Hypothalamus (tissue), 51 donors: Measurements from ENCODE around the gene TERT.
"Not testable (repeated sequence)": the region's sequence is repeated elsewhere in the genome, so short reads cannot be mapped to it uniquely, and the experiment has no call there.

Source experiments
- DNase-seq, 51 donors: peaks; one replicate each; lab custom pipeline; 2025; lab: John Stamatoyannopoulos, UW

The TERT gene

DNA sequence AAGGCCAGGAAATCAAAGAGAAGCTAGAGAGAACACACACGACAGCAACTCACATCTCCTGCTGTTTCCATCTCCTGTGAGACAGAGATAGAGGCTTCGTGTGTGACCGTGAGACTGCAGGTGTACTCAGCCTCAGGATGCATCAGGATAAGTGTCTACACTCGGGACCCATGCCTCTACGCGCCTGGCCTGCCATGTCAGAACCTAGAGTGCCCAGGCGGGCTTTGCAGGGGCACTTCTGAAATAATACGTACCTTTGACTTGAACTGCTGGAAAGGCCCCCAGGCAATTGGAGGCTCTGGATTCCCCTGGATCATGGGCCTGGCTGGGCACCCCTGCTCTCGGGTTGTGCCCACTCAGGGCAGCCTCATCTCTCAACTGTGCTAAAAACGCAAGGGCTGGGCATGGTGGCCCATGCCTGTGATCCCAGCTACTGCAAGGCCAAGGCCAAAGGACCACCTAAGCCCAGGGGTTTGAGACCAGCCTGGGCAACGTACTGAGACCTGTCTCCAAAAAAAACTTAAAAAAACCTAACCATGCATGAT is 37.1 kb upstream of the TERT start:
- no peak for DNase-seq

DNA sequence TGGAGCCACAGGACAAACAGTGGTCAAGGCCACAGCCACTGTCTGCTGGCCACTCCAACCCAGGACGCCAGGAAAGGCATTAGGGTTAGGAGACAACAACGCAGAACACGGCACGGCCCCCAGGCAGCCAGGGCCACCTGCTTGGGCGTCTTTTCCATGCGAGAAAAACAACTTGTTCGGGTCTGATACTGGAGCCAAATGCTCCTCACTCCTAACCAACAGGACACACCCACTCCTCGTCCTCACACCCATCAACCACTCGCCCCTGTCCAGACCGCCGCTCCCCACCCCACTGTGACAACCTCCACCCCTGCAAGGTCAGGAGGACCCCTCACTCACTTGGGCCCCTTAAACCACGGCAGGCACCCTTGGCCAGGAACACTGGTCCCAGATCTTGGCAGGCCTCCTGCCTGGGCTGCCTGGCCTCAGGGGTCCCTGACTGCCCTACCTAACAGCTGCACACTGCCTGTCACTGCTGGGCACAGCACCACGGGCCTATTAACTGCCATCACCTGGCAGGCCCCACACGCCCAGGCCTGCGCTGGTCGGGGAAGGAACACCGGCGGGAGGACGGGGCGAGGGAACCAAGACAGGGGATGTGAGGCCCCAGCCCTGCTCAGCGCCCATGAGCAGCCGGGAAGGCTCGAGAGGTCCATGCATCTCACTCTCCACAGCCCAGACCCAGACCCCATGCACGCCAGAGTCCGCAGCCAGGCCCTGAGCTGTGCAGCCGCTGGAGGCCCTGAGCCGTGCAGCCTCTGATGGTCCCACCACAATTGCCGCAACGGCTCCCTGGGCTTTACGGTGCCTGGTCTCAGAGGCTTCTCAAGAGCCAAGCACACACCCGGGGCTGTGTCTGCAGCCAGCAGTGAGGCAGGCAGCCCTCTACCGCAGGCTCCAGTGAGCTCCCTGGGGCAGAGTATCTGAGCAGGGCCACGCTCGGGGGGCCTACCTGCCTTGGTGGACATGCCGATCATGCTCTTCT is 36.3 kb upstream of the TERT start:
- DNase-seq, result no peak

DNA sequence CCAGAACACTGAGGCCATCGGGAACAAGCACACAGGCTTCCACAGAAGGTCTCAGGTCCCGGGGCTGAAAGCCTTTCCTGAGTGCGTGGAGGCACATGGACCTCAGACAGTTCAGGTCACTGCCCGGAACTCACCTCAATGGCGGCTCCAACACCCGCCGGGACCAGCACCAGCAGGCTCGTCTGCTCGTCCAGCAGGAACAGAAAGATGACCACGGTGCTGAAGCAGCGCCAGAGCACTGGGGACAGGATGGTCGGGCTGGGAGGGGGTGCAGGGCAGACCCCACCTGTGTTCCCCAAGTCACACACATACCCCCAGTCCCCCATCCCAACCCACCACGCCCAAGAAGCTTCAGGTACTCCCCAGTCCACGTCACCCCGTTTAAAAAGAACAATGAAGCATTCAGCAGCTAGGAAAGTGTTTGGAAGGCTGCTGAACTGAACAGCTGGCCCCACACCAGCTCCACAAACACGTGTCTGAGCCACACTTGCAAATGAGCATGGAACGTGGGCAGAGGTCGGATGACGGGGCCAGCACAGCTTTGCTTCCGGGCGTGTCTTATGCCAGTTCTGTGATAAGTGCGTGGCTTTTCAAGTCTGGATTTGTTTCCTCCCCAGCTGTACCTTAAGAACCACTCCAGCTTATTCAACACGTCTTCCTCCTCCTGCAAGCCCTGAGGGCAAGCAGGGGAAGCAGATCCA is 35.4 kb upstream of the TERT start:
- no peak for DNase-seq

DNA sequence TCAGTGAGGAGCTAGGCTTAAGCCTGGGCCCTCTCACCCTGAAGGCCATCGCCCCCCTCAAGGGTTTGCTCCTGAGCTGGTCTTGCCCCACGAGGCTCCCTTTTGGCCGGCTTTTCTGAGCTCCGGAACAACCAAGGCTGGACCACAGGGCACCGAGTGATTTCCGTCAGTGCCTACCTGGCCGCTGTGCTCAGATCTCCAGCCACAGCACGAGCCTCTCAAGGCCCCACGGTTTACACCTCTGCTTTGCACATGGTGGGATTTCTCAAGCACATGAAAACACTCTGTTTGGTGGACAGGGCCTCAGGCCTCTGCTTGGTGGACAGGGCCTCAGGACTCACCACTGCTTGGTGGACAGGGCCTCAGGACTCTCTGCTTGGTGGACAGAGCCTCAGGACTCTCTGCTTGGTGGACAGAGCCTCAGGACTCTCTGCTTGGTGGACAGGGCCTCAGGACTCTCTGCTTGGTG is 34.3 kb upstream of the TERT start:
- DNase-seq, result no peak

DNA sequence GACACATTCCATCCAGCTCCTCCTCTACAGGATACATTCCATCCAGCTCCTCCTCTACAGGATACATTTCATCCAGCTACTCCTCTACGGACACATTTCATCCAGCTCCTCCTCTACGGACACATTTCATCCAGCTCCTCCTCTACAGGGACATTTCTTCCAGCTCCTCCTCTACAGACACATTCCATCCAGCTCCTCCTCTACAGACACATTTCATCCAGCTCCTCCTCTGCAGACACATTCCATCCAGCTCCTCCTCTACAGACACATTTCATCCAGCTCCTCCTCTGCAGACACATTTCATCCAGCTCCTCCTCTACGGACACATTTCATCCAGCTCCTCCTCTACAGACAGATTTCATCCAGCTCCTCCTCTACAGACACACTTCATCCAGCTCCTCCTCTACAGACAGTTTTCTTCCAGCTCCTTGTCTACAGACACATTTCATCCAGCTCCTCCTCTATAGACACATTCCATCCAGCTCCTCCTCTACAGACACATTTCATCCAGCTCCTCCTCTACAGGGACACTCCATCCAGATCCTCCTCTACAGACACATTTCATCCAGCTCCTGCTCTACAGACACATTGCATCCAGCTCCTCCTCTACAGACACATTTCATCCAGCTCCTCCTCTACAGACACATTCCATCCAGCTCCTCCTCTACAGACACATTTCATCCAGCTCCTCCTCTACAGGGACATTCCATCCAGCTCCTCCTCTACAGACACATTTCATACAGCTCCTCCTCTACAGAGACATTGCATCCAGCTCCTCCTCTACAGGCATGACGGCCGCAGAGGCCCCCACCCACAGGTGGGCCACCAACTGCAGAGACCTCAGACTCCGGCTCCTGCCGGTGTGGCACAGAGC is 33.6 kb upstream of the TERT start:
- DNase-seq, result not testable (repeated sequence)

DNA sequence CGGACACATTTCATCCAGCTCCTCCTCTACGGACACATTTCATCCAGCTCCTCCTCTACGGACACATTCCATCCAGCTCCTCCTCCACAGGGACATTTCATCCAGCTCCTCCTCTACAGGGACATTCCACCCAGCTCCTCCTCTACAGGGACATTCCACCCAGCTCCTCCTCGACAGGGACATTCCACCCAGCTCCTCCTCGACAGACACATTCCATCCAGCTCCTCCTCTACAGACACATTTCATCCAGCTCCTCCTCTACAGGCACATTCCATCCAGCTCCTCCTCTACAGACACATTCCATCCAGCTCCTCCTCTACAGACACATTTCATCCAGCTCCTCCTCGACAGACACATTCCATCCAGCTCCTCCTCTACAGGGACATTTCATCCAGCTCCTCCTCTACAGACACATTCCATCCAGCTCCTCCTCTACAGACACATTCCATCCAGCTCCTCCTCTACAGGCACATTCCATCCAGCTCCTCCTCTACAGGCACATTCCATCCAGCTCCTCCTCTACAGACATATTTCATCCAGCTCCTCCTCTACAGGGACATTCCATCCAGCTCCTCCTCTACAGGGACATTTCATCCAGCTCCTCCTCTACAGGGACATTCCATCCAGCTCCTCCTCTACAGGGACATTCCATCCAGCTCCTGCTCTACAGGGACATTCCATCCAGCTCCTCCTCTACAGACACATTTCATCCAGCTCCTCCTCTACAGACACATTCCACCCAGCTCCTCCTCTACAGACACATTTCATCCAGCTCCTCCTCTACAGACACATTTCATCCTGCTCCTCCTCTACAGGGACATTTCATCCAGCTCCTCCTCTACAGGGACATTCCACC is 32.3 kb upstream of the TERT start:
- DNase-seq, result not testable (repeated sequence)

DNA sequence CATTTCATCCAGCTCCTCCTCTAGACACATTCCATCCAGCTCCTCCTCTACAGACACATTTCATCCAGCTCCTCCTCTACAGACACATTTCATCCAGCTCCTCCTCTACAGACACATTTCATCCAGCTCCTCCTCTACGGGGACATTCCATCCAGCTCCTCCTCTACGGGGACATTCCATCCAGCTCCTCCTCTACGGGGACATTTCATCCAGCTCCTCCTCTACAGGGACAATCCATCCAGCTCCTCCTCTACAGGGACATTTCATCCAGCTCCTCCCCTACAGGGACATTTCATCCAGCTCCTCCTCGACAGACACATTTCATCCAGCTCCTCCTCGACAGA is 31.6 kb upstream of the TERT start:
- not testable (repeated sequence) for DNase-seq

DNA sequence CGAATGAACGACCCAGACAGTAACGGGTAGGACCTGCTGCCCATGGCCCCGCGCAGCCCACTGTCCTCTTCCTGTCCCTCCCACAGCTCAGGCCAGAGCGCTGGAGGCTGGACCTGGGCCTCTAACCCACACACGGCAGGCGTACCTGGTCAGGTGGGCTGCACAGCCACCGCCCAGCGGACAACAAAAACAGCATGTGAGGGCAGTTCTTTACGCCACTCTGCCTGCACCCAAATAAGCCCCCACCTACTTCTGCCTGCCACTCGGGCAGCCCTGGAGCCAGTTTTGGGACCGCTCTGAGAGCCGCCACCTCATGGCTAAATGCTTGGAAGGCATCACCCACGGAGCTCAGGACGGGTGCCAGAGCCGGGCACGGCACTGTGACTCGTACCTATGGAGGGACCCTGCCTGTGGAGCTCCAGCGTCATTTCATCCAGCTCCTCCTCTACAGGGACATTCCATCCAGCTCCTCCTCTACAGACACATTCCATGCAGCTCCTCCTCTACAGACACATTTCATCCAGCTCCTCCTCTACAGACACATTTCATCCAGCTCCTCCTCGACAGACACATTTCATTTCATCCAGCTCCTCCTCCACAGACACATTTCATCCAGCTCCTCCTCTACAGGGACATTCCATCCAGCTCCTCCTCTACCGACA is 31.1 kb upstream of the TERT start:
- DNase-seq, result no peak

DNA sequence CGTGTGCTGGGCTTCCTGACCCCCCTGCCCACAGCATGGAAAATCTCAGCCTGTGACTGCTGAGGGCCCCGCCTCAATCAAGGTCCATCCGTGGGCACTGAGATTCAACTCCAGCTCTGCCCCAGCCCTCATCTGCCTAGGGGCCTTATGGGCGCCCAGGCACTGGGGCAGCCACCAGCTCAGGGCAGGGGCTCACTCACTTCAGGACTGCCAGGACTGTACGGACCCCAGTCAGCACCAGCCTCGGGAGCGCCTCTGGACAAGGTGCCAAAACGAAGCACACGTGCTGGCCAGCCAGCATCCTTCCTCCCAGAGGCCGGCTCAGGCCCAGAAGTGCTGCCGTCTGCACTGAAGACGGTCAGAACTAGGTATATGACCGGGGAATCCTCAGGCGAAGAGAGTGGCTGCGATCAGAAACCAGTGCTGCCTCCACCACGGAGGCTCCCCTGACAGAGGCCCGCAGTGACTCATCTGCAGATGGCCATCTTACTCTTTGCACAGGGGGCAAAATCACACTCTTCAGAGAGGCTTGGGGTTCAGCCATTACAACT is 30.4 kb upstream of the TERT start:
- no peak for DNase-seq

DNA sequence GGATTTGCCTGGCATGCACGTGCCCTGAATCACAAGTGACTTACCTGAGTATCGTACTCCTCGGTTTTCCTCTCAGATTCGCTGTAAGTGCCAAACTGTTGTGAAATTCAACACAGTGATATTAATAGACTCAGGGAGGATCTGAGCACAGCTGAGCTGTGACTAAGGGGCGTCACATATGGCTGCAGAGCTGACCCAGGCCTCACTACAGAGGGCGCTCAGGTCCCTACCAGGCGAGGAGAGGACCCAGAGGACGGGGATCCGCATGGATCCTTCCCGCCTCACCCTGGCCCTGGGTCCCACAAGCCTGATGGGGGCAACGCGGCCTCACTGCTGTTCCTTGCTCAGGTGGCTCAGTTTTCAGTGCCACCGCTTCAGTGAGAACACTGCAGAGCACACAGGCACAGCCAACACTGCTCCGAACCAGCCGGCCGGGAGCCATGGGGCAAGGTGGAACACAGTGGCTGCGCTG is 29.9 kb upstream of the TERT start:
- no peak for DNase-seq

DNA sequence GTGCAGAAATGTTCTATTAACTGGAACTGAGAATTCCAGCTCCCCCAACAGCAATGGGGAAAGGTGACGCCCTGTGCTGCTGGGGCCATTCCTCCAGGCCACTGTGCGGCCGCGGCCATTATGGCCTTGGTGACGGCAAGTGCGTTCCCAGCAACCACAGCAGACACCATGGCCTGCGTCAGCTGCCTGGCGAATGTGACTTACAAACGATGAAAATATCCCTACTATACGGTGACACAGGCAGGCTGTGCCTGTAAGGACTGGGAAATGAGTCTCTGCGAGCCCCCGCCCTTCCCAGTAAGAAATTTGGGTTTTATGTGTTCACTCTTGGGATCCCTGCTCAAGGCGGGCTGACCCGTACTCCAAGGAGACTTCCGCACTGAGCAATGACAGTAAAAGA is 29.4 kb upstream of the TERT start:
- no peak for DNase-seq

DNA sequence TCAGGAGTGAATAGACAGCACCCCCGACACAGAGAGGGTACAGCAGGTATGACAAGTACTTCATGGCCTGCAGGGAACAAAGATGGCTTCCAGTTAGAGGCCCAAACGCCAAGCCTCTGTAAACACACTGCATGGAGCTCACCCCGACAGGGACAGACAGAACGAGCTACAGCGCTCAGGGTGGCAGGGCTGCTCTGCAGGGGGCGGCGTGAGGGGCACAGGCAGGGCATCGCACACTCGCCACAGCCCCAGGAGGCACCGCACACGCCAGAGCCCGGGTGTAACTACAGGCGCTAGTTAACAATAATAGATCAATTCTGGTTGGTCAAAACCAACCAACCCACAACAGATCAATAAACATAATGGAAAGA is 28.9 kb upstream of the TERT start:
- no peak for DNase-seq

DNA sequence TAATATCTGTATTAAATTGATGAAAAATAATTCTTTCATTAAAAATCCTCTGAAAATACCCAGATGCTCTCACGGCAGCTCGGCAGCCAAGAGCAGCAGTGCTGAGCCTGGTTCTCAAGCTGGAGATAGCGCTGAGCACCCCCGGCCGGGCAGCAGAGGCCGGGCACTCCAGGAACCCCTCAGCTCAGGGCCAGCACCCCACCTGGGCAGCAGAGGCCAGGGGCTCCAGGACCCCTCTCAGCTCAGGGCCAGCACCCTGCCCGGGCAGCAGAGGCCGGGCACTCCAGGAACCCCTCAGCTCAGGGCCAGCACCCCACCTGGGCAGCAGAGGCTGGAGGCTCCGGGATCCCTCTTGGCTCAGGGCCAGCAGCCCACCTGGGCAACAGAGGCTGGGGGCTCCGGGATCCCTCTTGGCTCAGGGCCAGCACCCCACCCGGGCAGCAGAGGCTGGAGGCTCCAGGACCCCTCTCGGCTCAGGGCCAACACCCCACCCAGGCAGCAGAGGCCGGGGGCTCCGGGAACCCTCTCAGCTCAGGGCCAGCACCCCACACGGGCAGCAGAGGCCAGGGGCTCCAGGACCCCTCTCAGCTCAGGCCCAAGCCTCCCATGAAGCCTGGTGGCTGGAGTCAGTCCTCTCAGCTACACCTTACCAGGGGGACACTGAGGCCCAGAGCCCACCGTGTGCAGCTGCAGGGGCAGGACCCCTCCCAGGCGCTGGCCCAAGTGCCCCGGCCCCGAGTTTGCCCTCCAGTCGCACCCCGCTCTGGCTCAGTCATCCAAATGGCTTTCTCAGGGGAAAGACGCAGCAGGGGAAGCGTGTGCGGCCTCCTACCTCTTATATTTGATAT is 28.3 kb upstream of the TERT start:
- no peak for DNase-seq

DNA sequence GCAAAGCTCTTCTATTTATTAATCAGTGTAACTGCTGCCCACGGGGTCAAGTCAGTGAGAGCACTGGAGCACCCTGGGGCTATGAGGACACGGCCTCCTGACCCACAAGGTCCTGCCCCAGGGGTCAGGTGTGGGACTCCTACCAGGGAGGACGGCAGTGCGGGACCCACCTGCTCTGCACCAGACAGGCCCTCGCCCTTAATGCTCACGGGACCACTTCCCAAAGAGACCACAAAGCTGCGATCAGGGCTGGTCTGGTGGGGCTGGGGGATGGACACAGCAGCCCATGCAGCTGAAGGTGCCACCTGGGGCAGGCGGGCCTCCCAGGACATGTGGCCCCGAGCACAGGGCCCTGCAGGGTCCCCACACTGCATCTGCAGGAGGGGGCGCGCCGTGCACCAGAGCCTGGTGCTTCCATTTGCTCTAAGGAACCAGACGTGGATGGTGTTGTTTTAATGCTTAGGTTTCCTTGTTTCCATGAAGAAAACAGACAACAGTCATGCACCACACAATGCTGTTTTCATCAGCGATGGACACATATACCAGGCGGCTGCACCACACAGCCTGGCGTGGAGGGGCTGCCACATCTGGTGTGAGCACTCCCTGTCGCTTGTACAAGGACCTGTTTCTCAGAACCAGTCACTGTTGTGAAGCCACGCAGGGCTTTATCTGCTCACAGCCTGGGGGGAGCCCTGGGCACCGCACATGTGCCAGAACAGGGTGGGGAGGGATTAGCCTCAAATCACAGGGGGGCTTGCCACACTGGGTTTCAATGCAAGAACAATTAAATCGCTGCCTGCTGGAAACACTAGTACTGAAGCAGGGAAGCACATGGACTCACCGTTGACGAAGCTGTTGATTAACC is 27.4 kb upstream of the TERT start:
- no peak for DNase-seq

DNA sequence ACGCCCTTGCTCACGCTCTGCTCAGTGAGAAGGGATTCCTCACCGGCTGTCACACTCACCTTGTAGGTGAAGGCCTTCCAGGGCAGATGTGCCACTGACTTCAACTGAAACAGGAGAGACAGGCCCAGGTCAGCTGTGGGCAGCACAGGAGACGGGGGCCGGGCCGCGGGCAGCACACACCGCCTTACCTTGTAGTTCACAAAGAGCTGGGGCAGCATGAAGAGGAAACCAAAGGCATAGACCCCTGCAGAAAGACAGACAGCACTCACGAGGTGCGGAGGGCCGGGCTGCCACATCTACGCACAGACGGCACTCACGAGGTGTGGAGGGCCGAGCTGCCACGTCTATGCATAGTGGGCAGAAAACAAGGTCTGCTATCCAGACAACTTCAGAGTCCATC is 26.7 kb upstream of the TERT start:
- DNase-seq, result no peak

DNA sequence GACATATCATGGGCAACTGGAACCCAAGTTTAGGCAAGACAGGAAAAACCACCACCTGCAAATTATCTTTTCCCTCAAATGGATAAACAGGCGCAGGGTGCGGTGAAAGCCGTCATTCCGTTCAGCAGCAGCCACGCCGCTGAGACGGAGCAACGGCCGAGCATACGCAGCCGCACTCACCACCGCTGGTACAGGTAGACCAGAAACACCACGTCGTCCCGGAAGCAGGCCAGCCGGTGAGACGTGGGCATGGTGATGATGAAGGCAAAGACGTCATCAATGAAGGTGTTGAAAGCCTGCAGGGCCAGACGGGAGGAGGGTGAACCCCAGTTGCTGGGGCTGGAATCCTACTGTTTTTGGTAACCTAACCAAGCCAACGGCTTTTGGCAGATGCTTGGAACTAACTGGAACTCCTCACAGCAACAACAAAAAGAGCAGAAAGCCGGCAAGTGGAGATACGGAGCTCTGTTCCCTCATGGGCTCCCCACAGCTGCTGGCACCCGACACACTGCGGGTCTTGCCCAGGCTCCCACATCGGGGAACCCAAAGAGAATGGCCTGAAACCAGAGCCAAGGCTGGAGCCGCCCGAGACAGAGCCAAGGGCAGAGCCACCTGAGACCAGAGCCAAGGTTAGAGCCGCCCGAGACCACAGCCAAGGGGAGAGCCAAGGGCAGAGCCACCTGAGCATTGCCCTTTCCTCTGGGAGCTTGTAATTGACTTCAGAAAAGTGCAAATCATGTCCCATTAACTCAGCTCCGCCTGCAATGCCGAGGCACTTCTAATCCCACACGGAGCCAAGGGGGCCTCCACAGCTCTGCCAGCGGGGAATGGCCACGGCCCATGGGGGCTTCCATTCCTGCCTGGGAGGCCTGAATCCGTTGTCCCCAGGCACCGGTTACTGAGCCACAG is 25.8 kb upstream of the TERT start:
- no peak for DNase-seq
